Upper lobe of left lung (tissue), 6 donors: ENCODE data around the gene CDH10. TPM values are rescaled to one million over a fixed set of nuclear protein-coding genes. Genes with fewer than 3 reads are reported as not detected.

Experiments used
- ATAC-seq, 2 donors: fragments of 200-7000 bp; cut with Tn5 transposase; one replicate each; pipeline ENCODE4 v1.9.1; 2022; ENCODE audit warnings: mild to moderate bottlenecking in 2 of 2, moderate library complexity in 2 of 2; ENCODE audit not compliant: low FRiP score in 2 of 2
- DNase-seq, 2 donors: peaks; one replicate each; pipeline ENCODE4 v3.0.0-alpha.2; 2019 to 2020
- H3K27ac ChIP-seq, 4 donors: fragments of 200-600 bp; sonication (generic); one replicate each; pipeline ENCODE4 v1.5.1; 2016 to 2019
- H3K27me3 ChIP-seq, 4 donors: fragments of 200-600 bp; sonication (generic); one replicate each; pipeline ENCODE4 v1.5.1; 2017 to 2019
- H3K36me3 ChIP-seq, 4 donors: fragments of 200-600 bp; sonication (generic); one replicate each; pipeline ENCODE4 v1.5.1; 2016 to 2019
- H3K4me1 ChIP-seq, 4 donors: fragments of 200-600 bp; sonication (generic); one replicate each; pipeline ENCODE4 v1.5.1; 2018 to 2019
- H3K4me3 ChIP-seq, 4 donors: fragments of 200-600 bp; sonication (generic); one replicate each; pipeline ENCODE4 v1.5.1; 2017 to 2019; ENCODE audit warnings: mild to moderate bottlenecking in 2 of 4, moderate library complexity in 1 of 4
- H3K9me3 ChIP-seq, 4 donors: fragments of 200-600 bp; sonication (generic); one replicate each; pipeline ENCODE4 v1.5.1; 2018 to 2019
- EP300 ChIP-seq, 4 donors: sonication (generic); formaldehyde crosslinking; IDR thresholded peaks; one replicate each; pipeline ENCODE4 v1.5.1; 2017; ENCODE audit warnings: antibody characterized with exemption in 4 of 4, control low read depth in 2 of 4
- POLR2A ChIP-seq, 4 donors: fragments of 450-650 bp; IDR thresholded peaks; one replicate each; pipeline ENCODE4 v1.5.1; 2016 to 2017; ENCODE audit warnings: antibody characterized with exemption in 4 of 4, mild to moderate bottlenecking in 2 of 4
- POLR2AphosphoS5 ChIP-seq, 2 donors: sonication (generic); formaldehyde crosslinking; IDR thresholded peaks; one replicate each; pipeline ENCODE4 v1.5.1; 2017; ENCODE audit warnings: antibody characterized with exemption in 2 of 2
- WGBS, 2 donors: methylation state at CpG; one replicate each; pipeline ENCODE4 v1.1.5; 2017 to 2018; 5-methylcytosine and 5-hydroxymethylcytosine counted together
- total RNA-seq, 6 donors: library from RNA; depleted of rRNA in 4 of 6; stranded (reverse); fragments of >200 nt in 4 of 6; gene quantifications; one replicate each; pipeline versions ENCODE4 v1.1.0 to v1.2.1, GENCODE V29; 2016 to 2021
- TF ChIP-seq, protein P1 (sequence below), 6 experiments: fragments of 450-650 bp in 4 of 6; fragments of 200-600 bp in 2 of 6; sonication (generic) in 2 of 6; IDR thresholded peaks; one replicate each; pipeline ENCODE4 v1.5.1; 2016 to 2019; ENCODE audit warnings: antibody characterized with exemption in 6 of 6
- donor health status: DM: no; HTN: no; CAD: no; lungs with moderate emphysema.
- donor health status: DM: no; HTN: yes; CAD: no; lungs with severe emphysema.

CDH10 gene
- total RNA-seq, 6 donors from 2014 or later: 0.26 to 0.78 (median 0.52) TPM; not detected in 2

DNA sequence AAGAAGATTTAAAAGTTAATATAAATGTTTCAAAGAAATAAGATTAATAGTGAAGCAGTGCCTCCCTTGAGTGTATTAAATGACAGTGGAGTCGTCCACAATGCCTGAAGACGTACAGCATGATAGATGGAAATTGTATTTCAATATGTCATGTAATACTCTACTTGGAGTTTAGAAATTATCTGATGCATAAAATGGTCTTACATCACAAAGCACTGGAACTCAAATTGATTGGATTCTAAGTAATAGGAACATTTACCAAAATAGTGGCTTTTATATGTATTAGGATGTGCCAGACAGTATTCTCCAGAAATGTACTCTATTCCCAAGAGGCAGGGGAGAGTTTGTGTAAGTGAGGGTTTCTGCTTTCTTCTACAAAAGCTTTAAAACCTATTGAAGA is 49.4 kb downstream of the CDH10 start:
- Histone ChIP-seq H3K4me1 (no peaks in the 10 kb centered on the region), H3K4me3 (no peak overlapping the region), H3K27me3 (no peaks in the 10 kb centered on the region), H3K36me3 (no peaks in the 10 kb centered on the region), H3K9me3 (no peaks in the 10 kb centered on the region), H3K27ac (no peak overlapping the region)
- 72 to 80% methylated on average over 2 of the region's 2 CpGs for WGBS, 2 donors
- DNase-seq (no peak), ATAC-seq (no peak)
- no peak for TF ChIP-seq POLR2AphosphoS5 (IDR thresholded peaks at IDR 0.05)
- no peak for TF ChIP-seq POLR2A (IDR thresholded peaks at IDR 0.05)
- TF ChIP-seq, protein P1, sequence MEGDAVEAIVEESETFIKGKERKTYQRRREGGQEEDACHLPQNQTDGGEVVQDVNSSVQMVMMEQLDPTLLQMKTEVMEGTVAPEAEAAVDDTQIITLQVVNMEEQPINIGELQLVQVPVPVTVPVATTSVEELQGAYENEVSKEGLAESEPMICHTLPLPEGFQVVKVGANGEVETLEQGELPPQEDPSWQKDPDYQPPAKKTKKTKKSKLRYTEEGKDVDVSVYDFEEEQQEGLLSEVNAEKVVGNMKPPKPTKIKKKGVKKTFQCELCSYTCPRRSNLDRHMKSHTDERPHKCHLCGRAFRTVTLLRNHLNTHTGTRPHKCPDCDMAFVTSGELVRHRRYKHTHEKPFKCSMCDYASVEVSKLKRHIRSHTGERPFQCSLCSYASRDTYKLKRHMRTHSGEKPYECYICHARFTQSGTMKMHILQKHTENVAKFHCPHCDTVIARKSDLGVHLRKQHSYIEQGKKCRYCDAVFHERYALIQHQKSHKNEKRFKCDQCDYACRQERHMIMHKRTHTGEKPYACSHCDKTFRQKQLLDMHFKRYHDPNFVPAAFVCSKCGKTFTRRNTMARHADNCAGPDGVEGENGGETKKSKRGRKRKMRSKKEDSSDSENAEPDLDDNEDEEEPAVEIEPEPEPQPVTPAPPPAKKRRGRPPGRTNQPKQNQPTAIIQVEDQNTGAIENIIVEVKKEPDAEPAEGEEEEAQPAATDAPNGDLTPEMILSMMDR (IDR thresholded peaks at IDR 0.05): no peak
- TF ChIP-seq EP300 (IDR thresholded peaks at IDR 0.05): no peak

DNA sequence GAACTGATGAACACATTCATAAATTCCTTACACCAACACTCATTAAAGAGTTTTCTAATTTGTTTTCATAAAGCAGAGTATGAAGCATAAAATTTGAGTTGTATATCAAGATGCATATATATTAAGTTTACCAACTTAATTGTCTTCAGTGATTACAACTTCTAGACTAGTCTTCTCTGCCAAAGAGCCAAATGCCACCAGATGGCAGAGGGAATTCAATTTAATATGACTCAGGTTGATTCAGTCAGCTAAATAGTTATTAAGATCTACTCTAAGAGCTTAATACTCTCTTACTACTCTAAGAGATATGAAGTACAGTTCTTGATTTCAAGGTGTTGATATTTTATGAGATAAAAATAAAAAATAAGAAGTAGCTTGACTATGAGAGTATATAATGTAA is 53.4 kb downstream of the CDH10 start:
- no peaks in the 10 kb centered on the region for H3K4me1 ChIP-seq
- H3K36me3 ChIP-seq: no peaks in the 10 kb centered on the region
- DNase-seq (no peak), ATAC-seq (no peak)
- H3K9me3 ChIP-seq: no peaks in the 10 kb centered on the region
- no peak overlapping the region for H3K4me3 ChIP-seq
- TF ChIP-seq EP300 (IDR thresholded peaks at IDR 0.05): no peak
- no peak for TF ChIP-seq POLR2A (IDR thresholded peaks at IDR 0.05)
- TF ChIP-seq POLR2AphosphoS5 (IDR thresholded peaks at IDR 0.05): no peak
- TF ChIP-seq, protein P1 (IDR thresholded peaks at IDR 0.05): no peak
- no peak overlapping the region for H3K27ac ChIP-seq
- no peaks in the 10 kb centered on the region for H3K27me3 ChIP-seq

DNA sequence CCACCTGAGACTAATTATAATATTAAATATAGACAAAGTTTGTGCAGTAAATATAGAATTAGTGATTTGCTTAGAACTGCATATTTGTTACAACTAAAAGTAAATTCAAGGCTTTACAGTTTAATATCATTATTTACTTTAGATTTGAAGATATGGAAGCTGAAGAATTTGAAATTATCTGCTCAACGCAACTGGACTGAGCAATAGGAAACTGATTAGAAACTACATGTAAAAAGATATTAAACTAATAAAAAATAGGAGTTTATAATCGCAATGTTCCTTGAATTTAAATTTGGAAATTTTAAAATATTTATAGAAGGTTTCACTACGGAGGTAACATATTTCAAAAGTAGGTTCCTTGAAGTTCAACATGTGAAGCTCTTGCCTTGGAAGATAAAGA is 55.2 kb downstream of the CDH10 start:
- H3K4me3 ChIP-seq: no peak overlapping the region
- no peak for ATAC-seq
- no peak overlapping the region for H3K27ac ChIP-seq
- DNase-seq: no peak
- TF ChIP-seq POLR2A (IDR thresholded peaks at IDR 0.05) (no peak), EP300 (IDR thresholded peaks at IDR 0.05) (no peak), POLR2AphosphoS5 (IDR thresholded peaks at IDR 0.05) (no peak)
- TF ChIP-seq, protein P1 (IDR thresholded peaks at IDR 0.05): no peak
- no peaks in the 10 kb centered on the region for H3K27me3 ChIP-seq
- WGBS, 2 donors: 80% methylated on average over 3 of the region's 3 CpGs
- no peaks in the 10 kb centered on the region for H3K36me3 ChIP-seq
- H3K9me3 ChIP-seq: no peaks in the 10 kb centered on the region
- no peaks in the 10 kb centered on the region for H3K4me1 ChIP-seq

DNA sequence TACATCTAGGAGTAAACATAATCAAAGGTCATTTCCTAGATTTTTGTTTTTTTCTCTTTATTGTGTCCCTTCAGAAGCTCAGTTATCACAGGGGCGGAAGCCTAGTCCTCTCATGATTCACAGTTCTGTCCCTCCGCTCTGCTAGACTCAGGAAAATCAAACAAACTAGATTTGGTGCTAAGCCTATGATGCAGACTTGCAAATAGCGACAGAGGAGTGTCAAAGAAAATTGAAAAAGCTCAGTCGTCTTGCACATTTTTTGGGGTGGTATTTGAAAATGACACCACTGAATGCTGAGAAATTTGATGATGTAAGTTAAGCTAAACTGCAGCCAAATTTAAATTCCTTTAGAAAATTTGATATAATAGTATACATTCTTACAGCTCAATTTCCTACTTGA is 59.0 kb downstream of the CDH10 start:
- H3K36me3 ChIP-seq: no peaks in the 10 kb centered on the region
- TF ChIP-seq, protein P1 (IDR thresholded peaks at IDR 0.05): no peak
- TF ChIP-seq POLR2AphosphoS5 (IDR thresholded peaks at IDR 0.05) (no peak), EP300 (IDR thresholded peaks at IDR 0.05) (no peak), POLR2A (IDR thresholded peaks at IDR 0.05) (no peak)
- no peaks in the 10 kb centered on the region for H3K4me1 ChIP-seq
- no peak overlapping the region for H3K27ac ChIP-seq
- ATAC-seq (no peak), DNase-seq (no peak)
- H3K9me3 ChIP-seq: no peaks in the 10 kb centered on the region
- H3K27me3 ChIP-seq: no peaks in the 10 kb centered on the region
- 82 to 86% methylated on average over 4 of the region's 4 CpGs for WGBS, 2 donors
- no peak overlapping the region for H3K4me3 ChIP-seq

DNA sequence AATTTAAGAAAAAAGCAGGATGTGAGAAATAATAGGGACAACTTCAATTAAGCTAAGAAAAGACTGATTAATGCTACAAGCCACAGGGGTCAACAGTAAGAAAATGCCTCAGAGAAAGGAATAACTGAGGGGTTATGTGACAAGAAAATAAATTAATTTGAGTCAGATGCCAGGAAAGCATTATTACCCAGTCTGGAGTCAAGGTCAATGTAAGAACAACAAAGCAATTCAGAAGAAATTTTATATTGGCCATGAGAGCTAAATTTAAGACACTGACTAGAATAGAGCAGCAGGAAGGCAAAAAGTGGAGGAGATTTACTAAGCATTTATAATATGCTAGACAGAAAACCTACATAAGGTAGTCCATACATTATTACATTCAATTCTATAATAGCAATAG is 73.5 kb downstream of the CDH10 start:
- Histone ChIP-seq H3K36me3 (no peaks in the 10 kb centered on the region), H3K27me3 (no peaks in the 10 kb centered on the region), H3K4me1 (no peaks in the 10 kb centered on the region), H3K4me3 (no peak overlapping the region), H3K9me3 (no peaks in the 10 kb centered on the region), H3K27ac (no peak overlapping the region)
- DNase-seq: no peak
- TF ChIP-seq, protein P1 (IDR thresholded peaks at IDR 0.05): no peak
- TF ChIP-seq POLR2AphosphoS5 (IDR thresholded peaks at IDR 0.05): no peak
- no peak for TF ChIP-seq EP300 (IDR thresholded peaks at IDR 0.05)
- no peak for TF ChIP-seq POLR2A (IDR thresholded peaks at IDR 0.05)
- ATAC-seq: no peak
